Subcutaneous abdominal adipose tissue (tissue), 5 donors: ENCODE data around the gene SH3BGR.
"Not testable (repeated sequence)": the region's sequence is repeated elsewhere in the genome, so short reads cannot be mapped to it uniquely, and the experiment has no call there.

ENCODE experiments used
- H3K27ac ChIP-seq: one replicate; pipeline ENCODE4 v1.7.0; 2013; ENCODE audit warnings: low read depth, mild to moderate bottlenecking, inconsistent platforms, low read length, moderate library complexity
- H3K27me3 ChIP-seq, 5 donors: one replicate each; pipeline ENCODE4 v1.7.0; 2013; ENCODE audit warnings: low read length in 5 of 5, inconsistent platforms in 1 of 5; ENCODE audit not compliant: control insufficient read depth in 5 of 5, insufficient read depth in 4 of 5
- H3K36me3 ChIP-seq, 5 donors: one replicate each; pipeline ENCODE4 v1.7.0; 2013; ENCODE audit warnings: low read length in 5 of 5; ENCODE audit not compliant: control insufficient read depth in 5 of 5, insufficient read depth in 5 of 5
- H3K4me1 ChIP-seq, 5 donors: one replicate each; pipeline ENCODE4 v1.7.0; 2013; ENCODE audit warnings: low read length in 5 of 5, mild to moderate bottlenecking in 3 of 5, moderate library complexity in 1 of 5; ENCODE audit not compliant: control insufficient read depth in 5 of 5, insufficient read depth in 5 of 5
- H3K4me3 ChIP-seq, 5 donors: one replicate each; pipeline ENCODE4 v1.7.0; 2013; ENCODE audit warnings: low read length in 5 of 5, low read depth in 1 of 5
- H3K9ac ChIP-seq, 5 donors: one replicate each; pipeline ENCODE4 v1.7.0; 2013; ENCODE audit warnings: low read length in 5 of 5, mild to moderate bottlenecking in 4 of 5, moderate library complexity in 3 of 5
- H3K9me3 ChIP-seq, 5 donors: one replicate each; pipeline ENCODE4 v1.7.0; 2013; ENCODE audit warnings: low read length in 5 of 5; ENCODE audit not compliant: control insufficient read depth in 5 of 5
- donor health status: healthy.
- donor health status: healthy.
- donor health status: healthy.
- donor health status: healthy.
- donor health status: healthy.

Gene SH3BGR

GRCh38 chr21:39537571-39537970, 85.8 kb downstream of the SH3BGR start:
- H3K4me1 ChIP-seq: no peaks in the 10 kb centered on the region
- H3K36me3 ChIP-seq: no peaks in the 10 kb centered on the region
- no peak overlapping the region for H3K4me3 ChIP-seq
- no peaks in the 10 kb centered on the region for H3K27me3 ChIP-seq
- H3K9me3 ChIP-seq: no peaks in the 10 kb centered on the region
- no peak overlapping the region for H3K9ac ChIP-seq
- no peak overlapping the region for H3K27ac ChIP-seq

- Histone ChIP-seq H3K4me1 (no peaks in the 10 kb centered on the region), H3K36me3 (no peaks in the 10 kb centered on the region), H3K9me3 (no peaks in the 10 kb centered on the region), H3K4me3 (no peak overlapping the region), H3K27me3 (no peaks in the 10 kb centered on the region), H3K9ac (no peak overlapping the region), H3K27ac (no peak overlapping the region)
These were observed 86.8 kb downstream of the SH3BGR start for GRCh38 chr21:39538453-39539042.

DNA sequence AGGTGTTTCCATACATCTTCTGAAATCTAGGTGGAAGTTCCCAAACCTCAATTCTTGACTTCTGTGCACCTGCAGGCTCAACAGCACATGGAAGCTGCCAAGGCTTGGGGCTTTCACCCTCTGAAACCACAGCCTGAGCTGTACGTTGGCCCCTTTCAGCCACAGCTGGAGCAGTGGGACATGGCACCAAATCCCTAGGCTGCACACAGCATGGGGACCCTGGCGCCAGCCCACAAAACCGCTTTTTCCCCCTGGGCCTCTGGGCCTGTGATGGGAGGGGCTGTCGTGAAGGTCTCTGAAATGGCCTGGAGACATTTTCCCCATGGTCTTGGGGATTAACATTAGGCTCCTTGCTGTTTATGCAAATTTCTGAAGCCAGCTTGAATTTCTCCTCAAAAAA, 88.6 kb downstream of the SH3BGR start:
- not testable (repeated sequence) for H3K9me3 ChIP-seq, H3K27me3 ChIP-seq, H3K9ac ChIP-seq, H3K36me3 ChIP-seq, H3K4me1 ChIP-seq, H3K4me3 ChIP-seq, H3K27ac ChIP-seq

GRCh38 chr21:39542736-39543135, 91.0 kb downstream of the SH3BGR start:
- Histone ChIP-seq H3K27ac (no peak overlapping the region), H3K27me3 (no peaks in the 10 kb centered on the region), H3K4me3 (no peak overlapping the region), H3K9ac (no peak overlapping the region), H3K9me3 (peaks cover 0 to 5% (median 0%) of the 10 kb centered on the region in 5 donors), H3K36me3 (no peaks in the 10 kb centered on the region), H3K4me1 (no peaks in the 10 kb centered on the region)

- no peak overlapping the region for H3K27ac ChIP-seq
- no peak overlapping the region for H3K9ac ChIP-seq
- H3K36me3 ChIP-seq: no peaks in the 10 kb centered on the region
- no peaks in the 10 kb centered on the region for H3K4me1 ChIP-seq
- H3K9me3 ChIP-seq: peaks cover 0 to 5% (median 0%) of the 10 kb centered on the region in 5 donors
- no peak overlapping the region for H3K4me3 ChIP-seq
- H3K27me3 ChIP-seq: no peaks in the 10 kb centered on the region
These were observed 94.8 kb downstream of the SH3BGR start for GRCh38 chr21:39546522-39546921.

DNA sequence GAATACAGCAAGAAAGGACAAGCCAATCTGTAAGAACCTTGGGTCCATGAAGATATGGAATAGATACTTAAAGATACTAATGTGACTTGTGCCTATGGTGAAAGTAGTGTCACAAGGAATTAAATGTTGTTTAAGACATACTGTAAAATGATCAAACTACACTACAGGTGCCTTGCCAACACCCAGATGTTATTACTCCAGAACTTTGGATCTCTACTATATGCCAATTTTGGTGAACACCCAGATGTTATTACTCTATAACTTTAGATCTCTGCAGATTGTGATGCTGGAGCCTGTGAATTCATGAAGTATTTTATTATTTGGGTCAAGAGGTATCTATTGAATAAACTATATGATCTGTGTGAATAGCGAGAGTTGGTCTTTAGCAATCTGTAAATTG, 101.1 kb downstream of the SH3BGR start:
- H3K9me3 ChIP-seq: no peaks in the 10 kb centered on the region
- H3K36me3 ChIP-seq: no peaks in the 10 kb centered on the region
- peaks cover 0 to 9% (median 2%) of the 10 kb centered on the region in 5 donors for H3K4me1 ChIP-seq
- H3K4me3 ChIP-seq: no peak overlapping the region
- no peak overlapping the region for H3K9ac ChIP-seq
- H3K27me3 ChIP-seq: no peaks in the 10 kb centered on the region
- H3K27ac ChIP-seq: no peak overlapping the region

GRCh38 chr21:39553331-39553730, 101.6 kb downstream of the SH3BGR start:
- no peaks in the 10 kb centered on the region for H3K36me3 ChIP-seq
- H3K4me3 ChIP-seq: no peak overlapping the region
- H3K4me1 ChIP-seq: peaks cover 0 to 9% (median 2%) of the 10 kb centered on the region in 5 donors
- no peak overlapping the region for H3K27ac ChIP-seq
- H3K27me3 ChIP-seq: no peaks in the 10 kb centered on the region
- no peak overlapping the region for H3K9ac ChIP-seq
- no peaks in the 10 kb centered on the region for H3K9me3 ChIP-seq

- Histone ChIP-seq H3K36me3 (no peaks in the 10 kb centered on the region), H3K4me3 (no peak overlapping the region), H3K9ac (no peak overlapping the region), H3K27ac (no peak overlapping the region), H3K4me1 (peaks cover 0 to 9% (median 2%) of the 10 kb centered on the region in 5 donors), H3K27me3 (peaks cover 0 to 3% (median 0%) of the 10 kb centered on the region in 5 donors), H3K9me3 (no peaks in the 10 kb centered on the region)
These were observed 104.3 kb downstream of the SH3BGR start for GRCh38 chr21:39555911-39556590.

DNA sequence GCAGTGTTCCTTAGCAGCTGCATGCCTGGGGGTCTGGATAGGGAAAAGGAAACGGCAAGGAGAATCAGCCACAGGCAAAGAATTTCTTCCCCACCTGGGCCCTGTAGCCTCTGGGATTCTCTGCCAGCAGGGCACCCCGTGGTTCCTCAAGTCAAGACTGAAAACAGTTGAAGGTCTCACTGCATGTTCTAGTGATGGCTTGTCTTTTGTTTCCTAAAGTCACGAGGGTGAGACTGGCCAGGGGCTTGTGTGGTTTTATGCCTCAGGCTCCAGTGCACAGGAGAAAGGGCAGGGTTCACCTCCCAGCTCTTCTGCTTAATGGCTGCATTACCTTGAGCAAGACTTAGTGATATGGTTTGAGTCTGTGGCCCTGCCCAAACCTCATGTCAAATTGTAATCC, 107.7 kb downstream of the SH3BGR start:
- no peak overlapping the region for H3K27ac ChIP-seq
- no peaks in the 10 kb centered on the region for H3K4me1 ChIP-seq
- H3K27me3 ChIP-seq: peaks cover 0 to 3% (median 0%) of the 10 kb centered on the region in 5 donors
- no peaks in the 10 kb centered on the region for H3K36me3 ChIP-seq
- H3K9me3 ChIP-seq: no peaks in the 10 kb centered on the region
- no peak overlapping the region for H3K4me3 ChIP-seq
- no peak overlapping the region for H3K9ac ChIP-seq

- Histone ChIP-seq H3K4me3 (no peak overlapping the region), H3K27ac (no peak overlapping the region), H3K9me3 (no peaks in the 10 kb centered on the region), H3K36me3 (no peaks in the 10 kb centered on the region), H3K27me3 (peaks cover 0 to 3% (median 0%) of the 10 kb centered on the region in 5 donors), H3K9ac (no peak overlapping the region), H3K4me1 (no peaks in the 10 kb centered on the region)
These were observed 109.4 kb downstream of the SH3BGR start for GRCh38 chr21:39561140-39561539.
